HG03139 (cell line): Measurements from ENCODE around the gene CRB2.

ENCODE experiments used
- ATAC-seq: cut with Tn5 transposase; IDR thresholded peaks from one replicate; pipeline ENCODE4 v1.9.1; 2021; ENCODE audit not compliant: unreplicated experiment

CRB2 gene

DNA sequence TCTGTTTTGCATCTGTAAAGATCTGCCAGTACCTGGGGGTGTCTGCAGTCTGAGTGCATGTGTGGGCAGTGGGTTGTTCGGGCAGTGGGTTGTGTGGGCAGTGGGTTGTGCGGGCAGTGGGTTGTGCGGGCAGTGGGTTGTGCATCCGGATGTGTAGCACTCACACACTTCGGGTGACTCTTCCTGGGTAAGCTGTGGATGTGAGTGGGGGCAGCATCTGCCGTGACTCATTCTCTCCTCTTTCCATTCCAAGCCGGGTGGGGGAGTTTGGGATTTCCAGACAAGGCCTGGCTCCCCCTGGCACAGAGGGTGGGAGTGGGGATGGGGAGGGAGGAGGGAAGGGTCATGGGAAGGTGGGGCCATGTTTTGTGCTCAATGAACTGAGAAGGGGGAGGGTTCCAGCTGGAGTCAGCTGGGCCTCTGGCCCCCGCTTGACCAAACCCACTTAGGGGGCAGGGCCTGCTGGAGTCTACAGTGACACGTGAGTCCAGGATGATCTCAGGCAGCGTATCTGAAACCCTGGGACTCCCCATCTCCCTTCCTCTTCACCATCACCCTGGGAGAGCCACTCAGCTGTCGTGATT lies 8.3 kb downstream of the CRB2 start:
- no peak for ATAC-seq

DNA sequence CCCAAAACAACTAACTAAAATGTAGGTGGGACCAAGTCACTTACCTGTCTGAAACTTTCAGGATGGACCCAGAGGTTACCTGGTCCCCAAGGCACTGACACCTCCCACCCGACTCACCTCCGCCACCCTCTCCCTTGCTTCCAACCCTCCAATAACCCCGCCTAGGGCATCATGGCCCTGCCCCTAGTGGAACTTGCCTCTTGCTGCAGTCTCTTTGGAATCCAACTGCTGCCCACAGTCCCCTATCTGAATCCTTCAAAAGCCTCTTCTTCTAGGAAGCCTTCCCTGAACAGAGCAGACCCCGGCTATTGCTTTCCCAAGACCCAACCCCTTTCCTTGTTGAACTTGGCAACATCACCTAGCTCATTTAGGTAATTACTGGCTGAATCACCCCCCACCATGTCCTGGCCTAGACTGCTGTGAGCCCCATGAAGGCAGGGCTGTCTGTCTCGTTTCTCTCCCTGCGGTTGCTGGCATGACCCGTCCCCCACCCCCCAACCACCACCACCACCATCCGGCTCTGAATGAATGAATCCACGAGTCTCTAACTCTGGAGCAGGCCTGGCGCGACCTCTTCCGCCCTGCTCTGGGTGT lies 9.4 kb downstream of the CRB2 start:
- no peak for ATAC-seq

DNA sequence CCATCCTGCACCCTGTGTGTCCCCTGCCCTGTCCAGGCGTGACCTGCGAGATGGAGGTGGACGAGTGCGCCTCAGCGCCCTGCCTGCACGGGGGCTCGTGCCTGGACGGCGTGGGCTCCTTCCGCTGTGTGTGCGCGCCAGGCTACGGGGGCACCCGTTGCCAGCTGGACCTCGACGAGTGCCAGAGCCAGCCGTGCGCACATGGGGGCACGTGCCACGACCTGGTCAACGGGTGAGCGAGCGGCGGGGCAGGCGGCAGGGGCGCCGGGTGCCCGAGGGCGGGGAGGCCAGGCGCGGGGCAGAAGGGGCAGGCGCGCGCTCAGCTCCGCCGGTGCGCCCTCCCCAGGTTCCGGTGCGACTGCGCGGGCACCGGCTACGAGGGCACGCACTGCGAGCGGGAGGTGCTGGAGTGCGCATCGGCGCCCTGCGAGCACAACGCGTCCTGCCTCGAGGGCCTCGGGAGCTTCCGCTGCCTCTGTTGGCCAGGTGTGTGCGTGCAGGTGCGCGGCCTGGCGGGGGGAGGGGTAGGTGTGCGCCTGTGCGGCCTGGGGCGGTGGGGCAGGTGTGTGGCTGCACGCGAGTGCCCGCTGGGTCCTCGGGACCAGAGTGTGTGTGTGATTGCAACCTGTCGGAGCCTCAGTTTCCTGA lies 10.0 kb downstream of the CRB2 start:
- ATAC-seq: no peak

DNA sequence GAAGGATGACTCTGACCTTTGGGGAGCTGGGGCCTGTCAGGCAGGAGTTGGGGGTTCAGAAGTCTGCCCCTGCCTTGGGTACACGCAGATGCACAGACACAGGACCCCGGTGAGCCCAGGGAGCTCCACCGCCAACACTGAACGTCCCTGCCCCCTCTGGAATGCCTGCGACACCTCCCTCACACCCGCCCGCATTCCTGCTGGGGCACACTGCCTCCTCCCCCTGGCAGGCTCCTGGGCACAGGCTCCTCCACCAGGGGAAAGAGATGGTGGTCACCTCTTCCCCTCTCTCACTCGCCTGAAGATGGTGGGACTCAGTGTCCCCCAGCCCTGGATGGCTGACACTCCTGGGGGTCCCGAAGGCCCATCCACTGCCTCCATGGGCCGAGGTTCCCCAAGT lies 12.0 kb downstream of the CRB2 start:
- ATAC-seq: no peak

GRCh38 chr9:123368536-123369153 lies 12.6 kb downstream of the CRB2 start:
- ATAC-seq: no peak

DNA sequence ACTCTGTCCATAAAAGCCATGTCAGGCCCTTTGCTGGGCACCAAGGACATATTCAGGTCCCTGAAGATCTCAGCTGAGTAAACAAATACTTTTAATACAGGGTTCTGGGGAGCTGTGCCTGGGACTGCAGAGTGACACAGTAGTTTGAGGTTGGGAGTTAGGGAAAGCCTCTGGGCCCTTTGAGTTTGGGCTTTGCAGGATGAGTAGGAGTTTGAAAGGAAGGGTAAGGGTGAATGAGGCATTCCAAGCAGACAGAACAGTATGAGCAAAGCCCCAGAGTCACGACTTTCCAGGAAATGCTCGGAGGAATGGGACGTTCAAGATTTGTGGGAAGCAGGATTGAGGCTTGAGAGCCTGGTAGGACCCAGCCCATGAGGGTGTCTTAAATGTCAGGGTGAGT lies 13.3 kb downstream of the CRB2 start:
- ATAC-seq: no peak

GRCh38 chr9:123370108-123370507 lies 14.1 kb downstream of the CRB2 start:
- ATAC-seq: no peak

DNA sequence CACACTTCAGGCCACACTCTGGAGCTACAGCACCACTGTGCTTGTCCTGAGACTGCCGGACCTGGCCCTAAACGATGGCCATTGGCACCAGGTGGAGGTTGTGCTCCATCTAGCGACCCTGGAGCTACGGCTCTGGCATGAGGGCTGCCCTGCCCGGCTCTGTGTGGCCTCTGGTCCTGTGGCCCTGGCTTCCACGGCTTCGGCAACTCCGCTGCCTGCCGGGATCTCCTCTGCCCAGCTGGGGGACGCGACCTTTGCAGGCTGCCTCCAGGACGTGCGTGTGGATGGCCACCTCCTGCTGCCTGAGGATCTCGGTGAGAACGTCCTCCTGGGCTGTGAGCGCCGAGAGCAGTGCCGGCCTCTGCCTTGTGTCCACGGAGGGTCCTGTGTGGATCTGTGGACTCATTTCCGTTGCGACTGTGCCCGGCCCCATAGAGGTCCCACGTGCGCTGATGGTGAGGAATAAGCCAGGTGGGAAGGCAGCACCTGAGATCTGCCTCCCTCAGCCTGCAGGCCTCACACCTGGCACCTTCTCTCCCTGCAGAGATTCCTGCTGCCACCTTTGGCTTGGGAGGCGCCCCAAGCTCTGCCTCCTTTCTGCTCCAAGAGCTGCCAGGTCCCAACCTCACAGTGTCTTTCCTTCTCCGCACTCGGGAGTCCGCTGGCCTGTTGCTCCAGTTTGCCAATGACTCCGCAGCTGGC lies 14.7 kb downstream of the CRB2 start:
- no peak for ATAC-seq

GRCh38 chr9:123371228-123371584 lies 15.2 kb downstream of the CRB2 start:
- ATAC-seq: no peak

DNA sequence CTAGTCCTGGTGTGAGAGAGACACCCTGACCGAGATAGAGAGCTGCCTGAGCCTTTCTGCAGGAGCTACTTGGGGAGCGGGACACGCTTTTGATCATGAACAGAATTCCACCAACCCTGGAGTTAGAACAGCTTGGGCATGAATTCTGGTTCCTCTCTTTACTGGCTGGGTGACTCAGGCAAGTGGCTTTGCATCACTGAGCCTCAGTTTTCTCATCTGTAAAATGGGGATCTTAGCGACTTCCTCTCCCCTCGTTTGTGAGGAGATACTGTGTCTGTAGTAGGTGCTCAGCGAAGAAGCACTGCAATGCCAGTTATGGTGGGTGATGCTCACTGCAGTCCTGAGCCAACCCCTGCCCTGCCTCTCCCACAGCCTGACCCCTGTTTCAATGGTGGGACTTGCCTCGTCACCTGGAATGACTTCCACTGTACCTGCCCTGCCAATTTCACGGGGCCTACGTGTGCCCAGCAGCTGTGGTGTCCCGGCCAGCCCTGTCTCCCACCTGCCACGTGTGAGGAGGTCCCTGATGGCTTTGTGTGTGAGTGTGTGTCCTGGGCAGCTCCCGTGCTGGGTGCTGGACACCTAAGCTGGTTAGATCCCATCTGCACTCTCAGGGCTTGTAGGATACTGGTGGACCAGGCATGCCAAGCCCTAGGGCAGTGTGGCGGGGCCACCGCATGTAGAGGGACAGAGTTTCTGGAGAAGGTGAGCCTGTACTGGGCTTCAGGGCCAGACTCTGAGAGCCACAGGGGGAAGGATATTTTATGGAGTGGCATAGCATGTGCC lies 16.0 kb downstream of the CRB2 start:
- no peak for ATAC-seq

DNA sequence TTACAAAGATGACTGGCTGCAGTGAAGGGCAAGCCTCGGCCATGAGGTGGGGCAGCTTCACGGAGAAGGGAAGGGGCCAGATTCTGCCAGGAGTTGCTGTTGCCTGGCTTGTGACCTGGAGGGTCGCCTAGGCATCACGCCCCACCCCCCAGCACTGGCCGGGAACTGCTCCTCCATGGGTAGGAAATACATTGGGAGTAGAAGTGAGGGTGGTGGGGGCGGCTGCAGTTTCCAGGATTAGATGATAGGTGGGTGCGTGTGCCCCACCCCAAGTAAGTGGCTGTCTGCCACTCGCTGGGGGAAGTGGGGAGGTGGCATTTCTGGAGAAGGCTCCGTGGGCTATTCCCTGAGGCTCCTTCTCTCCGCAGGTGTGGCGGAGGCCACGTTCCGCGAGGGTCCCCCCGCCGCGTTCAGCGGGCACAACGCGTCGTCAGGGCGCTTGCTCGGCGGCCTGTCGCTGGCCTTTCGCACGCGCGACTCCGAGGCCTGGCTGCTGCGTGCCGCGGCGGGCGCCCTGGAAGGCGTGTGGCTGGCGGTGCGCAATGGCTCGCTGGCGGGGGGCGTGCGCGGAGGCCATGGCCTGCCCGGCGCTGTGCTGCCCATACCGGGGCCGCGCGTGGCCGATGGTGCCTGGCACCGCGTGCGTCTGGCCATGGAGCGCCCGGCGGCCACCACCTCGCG lies 16.9 kb downstream of the CRB2 start:
- ATAC-seq: no peak

GRCh38 chr9:123373447-123373923 lies 17.5 kb downstream of the CRB2 start:
- no peak for ATAC-seq

DNA sequence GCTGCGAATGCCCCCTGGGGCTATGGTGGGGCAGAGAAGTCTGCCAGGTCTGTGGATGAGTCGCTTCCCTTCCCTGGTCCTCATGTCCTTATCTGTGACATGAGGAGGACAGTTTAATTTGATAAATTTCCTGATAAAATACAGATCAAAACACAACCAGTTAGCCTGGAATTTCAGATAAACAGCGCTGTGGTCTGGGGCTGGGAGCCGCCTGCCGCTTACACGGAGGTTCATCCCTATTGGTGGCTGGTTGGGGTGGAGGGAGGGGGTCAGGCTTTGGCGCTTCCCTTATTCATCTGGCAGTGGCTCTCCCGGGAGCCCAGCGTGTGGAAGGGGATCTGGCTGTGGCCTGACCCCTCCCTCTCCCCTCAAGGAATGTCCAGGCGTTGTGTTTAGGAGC lies 17.9 kb downstream of the CRB2 start:
- no peak for ATAC-seq

- ATAC-seq: no peak
Observed at GRCh38 chr9:123375469-123376132, 19.6 kb downstream of the CRB2 start.

DNA sequence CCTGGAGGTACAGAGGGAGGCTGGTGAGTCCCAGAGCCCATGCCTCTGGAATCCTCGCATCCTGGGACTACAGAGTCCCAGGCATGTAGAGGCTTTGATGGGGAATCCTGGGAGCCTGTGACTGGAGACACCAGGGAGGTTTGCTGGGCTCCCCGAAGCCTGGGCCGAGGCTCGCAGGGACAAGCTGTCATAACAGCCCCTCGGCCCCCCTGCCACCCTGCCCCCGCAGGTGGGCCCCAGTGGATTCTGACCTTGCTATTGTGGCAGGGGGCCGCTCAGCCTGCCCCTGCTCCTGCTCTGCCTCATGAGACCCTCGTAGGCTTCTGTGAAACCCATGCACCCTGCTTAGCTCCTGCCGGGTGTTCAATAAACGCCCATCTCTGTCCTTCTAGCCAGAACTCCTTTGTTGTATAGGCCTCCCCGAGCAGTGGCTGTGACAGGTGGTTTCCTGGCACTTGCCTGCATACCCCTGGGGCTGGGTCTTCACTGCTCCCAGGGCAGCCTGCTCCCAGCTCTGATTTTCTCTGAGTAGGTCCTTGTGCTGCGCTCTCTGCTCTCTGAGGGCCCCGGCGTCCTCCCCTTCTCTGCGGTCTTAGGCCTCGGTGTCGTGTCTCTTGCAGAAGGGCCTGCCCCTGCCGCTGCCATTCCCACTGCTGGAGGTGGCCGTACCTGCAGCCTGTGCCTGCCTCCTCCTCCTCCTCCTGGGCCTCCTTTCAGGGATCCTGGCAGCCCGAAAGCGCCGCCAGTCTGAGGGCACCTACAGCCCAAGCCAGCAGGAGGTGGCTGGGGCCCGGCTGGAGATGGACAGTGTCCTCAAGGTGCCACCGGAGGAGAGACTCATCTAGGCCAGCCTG lies 20.4 kb downstream of the CRB2 start:
- ATAC-seq: no peak

GRCh38 chr9:123377211-123377971 lies 21.4 kb downstream of the CRB2 start:
- no peak for ATAC-seq

GRCh38 chr9:123378025-123378424 lies 22.0 kb downstream of the CRB2 start:
- no peak for ATAC-seq
